Upper lobe of right lung (tissue), 1 donor: Measurements from ENCODE around the gene GP1BB. TPM values are rescaled to one million over a fixed set of nuclear protein-coding genes. Genes with fewer than 3 reads are reported as not detected.
A peak's percentile ranks its signal among the peaks of the same experiment; 100 is the strongest.

ENCODE experiments used
- ATAC-seq: fragments of 200-7000 bp; cut with Tn5 transposase; one replicate; pipeline ENCODE4 v1.9.1; 2020; ENCODE audit warnings: mild to moderate bottlenecking, moderate library complexity
- DNase-seq: peaks from one replicate; pipeline ENCODE4 v3.0.0-alpha.2; 2020
- H3K27ac ChIP-seq: fragments of 200-600 bp; one replicate; pipeline ENCODE4 v1.8.0; 2022
- H3K27me3 ChIP-seq: fragments of 200-600 bp; one replicate; pipeline ENCODE4 v1.8.0; 2022; ENCODE audit warnings: mild to moderate bottlenecking
- H3K36me3 ChIP-seq: fragments of 200-600 bp; one replicate; pipeline ENCODE4 v1.8.0; 2022
- H3K4me1 ChIP-seq: fragments of 200-600 bp; one replicate; pipeline ENCODE4 v1.8.0; 2022
- H3K4me3 ChIP-seq: fragments of 200-600 bp; one replicate; pipeline ENCODE4 v1.8.0; 2022; ENCODE audit warnings: mild to moderate bottlenecking
- H3K9me3 ChIP-seq: fragments of 200-600 bp; one replicate; pipeline ENCODE4 v1.8.0; 2022
- CTCF ChIP-seq: fragments of 200-600 bp; IDR thresholded peaks from one replicate; pipeline ENCODE4 v1.8.0; 2022; ENCODE audit warnings: antibody characterized with exemption
- intact Hi-C: fragments of 100-400 bp; cut with DNase I; formaldehyde crosslinking; loops from one replicate; pipeline ENCODE4 v1.11.0; 2022
- total RNA-seq: library from RNA; stranded (reverse); fragmentation: NEBNext Ultra II Directional; extraction: Animal tissue kit (Norgen Biotek cat#: 25700); gene quantifications from one replicate; pipeline ENCODE4 v1.2.1, GENCODE V29; 2021
- donor health status: DM: no; HTN: yes; CAD: no; lungs with severe emphysema.

Gene GP1BB
- total RNA-seq, 1 donor from 2014 or later: 1.3 TPM

- intact Hi-C loops: no loop called here
- peaks cover 87% of the 10 kb centered on the region for H3K27me3 ChIP-seq
Measured at GRCh38 chr22:19764636-19765476, 41.5 kb downstream of the GP1BB start.

GRCh38 chr22:19765477-19766239, 42.3 kb downstream of the GP1BB start:
- Histone ChIP-seq H3K27me3 (peaks cover 91% of the 10 kb centered on the region), H3K36me3 (no peaks in the 10 kb centered on the region), H3K27ac (no peak overlapping the region), H3K4me1 (peaks cover 12% of the 10 kb centered on the region), H3K4me3 (peak overlapping the region; percentile 37), H3K9me3 (no peaks in the 10 kb centered on the region)
- intact Hi-C loops: no loop called here
- no peak for TF ChIP-seq CTCF
- DNase-seq: no peak
- peak; percentile 45 for ATAC-seq

More at GRCh38 chr22:19764636-19765476, 41.5 kb downstream of the GP1BB start:
- Histone ChIP-seq H3K36me3 (no peaks in the 10 kb centered on the region), H3K27ac (no peak overlapping the region), H3K9me3 (no peaks in the 10 kb centered on the region), H3K4me3 (peak overlapping the region; percentile 37), H3K4me1 (peaks cover 16% of the 10 kb centered on the region)
- TF ChIP-seq CTCF: no peak
- ATAC-seq: no peak
- DNase-seq: no peak

GRCh38 chr22:19766240-19766510, 42.8 kb downstream of the GP1BB start:
- ATAC-seq: no peak
- intact Hi-C loops: no loop called here
- no peak for TF ChIP-seq CTCF
- DNase-seq: no peak
- Histone ChIP-seq H3K9me3 (no peaks in the 10 kb centered on the region), H3K36me3 (no peaks in the 10 kb centered on the region), H3K27ac (no peak overlapping the region), H3K4me1 (peaks cover 12% of the 10 kb centered on the region), H3K27me3 (peaks cover 95% of the 10 kb centered on the region), H3K4me3 (peak overlapping the region; percentile 37)

GRCh38 chr22:19766511-19767426, 43.4 kb downstream of the GP1BB start:
- intact Hi-C loops: no loop called here
- Histone ChIP-seq H3K36me3 (no peaks in the 10 kb centered on the region), H3K4me1 (peaks cover 12% of the 10 kb centered on the region), H3K4me3 (peak overlapping the region; percentile 37), H3K27ac (peak overlapping the region; percentile 47), H3K27me3 (peaks cover 90% of the 10 kb centered on the region), H3K9me3 (no peaks in the 10 kb centered on the region)
- peak; percentile 86 for DNase-seq
- peak; percentile 35 for TF ChIP-seq CTCF
- peak; percentile 73 for ATAC-seq
